OCI-LY7 (cell line): Measurements from ENCODE around the gene PSMG1.

Source experiments
- CTCF ChIP-seq: fragments of 200-600 bp; sonication (generic); conservative IDR thresholded peaks from 2 replicates; pipeline ENCODE4 v1.5.1; 2014; ENCODE audit warnings: mild to moderate bottlenecking, antibody characterized with exemption, low read length, moderate library complexity, mixed read lengths
- EZH2phosphoT487 ChIP-seq: fragments of 200-600 bp; sonication (generic); IDR thresholded peaks from 2 replicates; pipeline ENCODE4 v1.6.1; 2018; ENCODE audit warnings: low read depth, borderline replicate concordance, mild to moderate bottlenecking, mixed run types, antibody characterized with exemption, low read length, moderate library complexity, mixed read lengths

- TF ChIP-seq CTCF (no peak), EZH2phosphoT487 (no peak)
Measured at GRCh38 chr21:39134288-39134810, 48.9 kb downstream of the PSMG1 start.
